ENCODE results near the gene TSPEAR.

TSPEAR gene

GRCh38 chr21:44527983-44528633 is 183.3 kb downstream of the TSPEAR start:
- TF ChIP-seq CTCF (IDR thresholded peaks at IDR 0.05; ENCODE audit: borderline replicate concordance, control extremely low read depth, extremely low read depth, insufficient read depth, missing control alignments) = no peak
- peak; percentile 12 for DNase-seq (ENCODE audit: low spot score)
- in situ Hi-C loops (cut with MboI; ENCODE audit: low sequenced_read_pairs, unreplicated experiment) = no loop called here

GRCh38 chr21:44527156-44527982 is 184.0 kb downstream of the TSPEAR start:
- in situ Hi-C loops (cut with MboI; ENCODE audit: low sequenced_read_pairs, unreplicated experiment) = no loop called here

GRCh38 chr21:44526096-44526997 is 185.0 kb downstream of the TSPEAR start:
- in situ Hi-C loops (cut with MboI; ENCODE audit: low sequenced_read_pairs, unreplicated experiment) = no loop called here
- TF ChIP-seq CTCF (IDR thresholded peaks at IDR 0.05; ENCODE audit: borderline replicate concordance, control extremely low read depth, extremely low read depth, insufficient read depth, missing control alignments) = no peak
- no peak for DNase-seq (ENCODE audit: low spot score)

More at GRCh38 chr21:44527156-44527982, 184.0 kb downstream of the TSPEAR start:
- DNase-seq (ENCODE audit: low spot score) = no peak
- TF ChIP-seq CTCF (IDR thresholded peaks at IDR 0.05; ENCODE audit: borderline replicate concordance, control extremely low read depth, extremely low read depth, insufficient read depth, missing control alignments) = no peak

GRCh38 chr21:44525391-44526095 is 185.8 kb downstream of the TSPEAR start:
- in situ Hi-C loops (cut with MboI; ENCODE audit: low sequenced_read_pairs, unreplicated experiment) = no loop called here
- DNase-seq (ENCODE audit: low spot score) = no peak
- no peak for TF ChIP-seq CTCF (IDR thresholded peaks at IDR 0.05; ENCODE audit: borderline replicate concordance, control extremely low read depth, extremely low read depth, insufficient read depth, missing control alignments)

GRCh38 chr21:44524414-44525371 is 186.7 kb downstream of the TSPEAR start:
- DNase-seq (ENCODE audit: low spot score) = no peak
- in situ Hi-C loops (cut with MboI; ENCODE audit: low sequenced_read_pairs, unreplicated experiment) = no loop called here
- TF ChIP-seq CTCF (IDR thresholded peaks at IDR 0.05; ENCODE audit: borderline replicate concordance, control extremely low read depth, extremely low read depth, insufficient read depth, missing control alignments) = no peak

Measured in GM13976 (cell line).